GM12873 (cell line): Measurements from ENCODE around the gene RFX7.

Experiments
- CTCF ChIP-seq: IDR thresholded peaks from 2 replicates; pipeline ENCODE4 v1.5.1; 2012; ENCODE audit warnings: low read depth, mild to moderate bottlenecking, moderate library complexity, low read length, control low read depth; ENCODE audit not compliant: insufficient read depth; ENCODE audit errors: missing control alignments

Gene RFX7

GRCh38 chr15:56095406-56095805 lies 148.3 kb downstream of the RFX7 start:
- no peak for TF ChIP-seq CTCF

GRCh38 chr15:56094171-56094570 lies 149.5 kb downstream of the RFX7 start:
- no peak for TF ChIP-seq CTCF

GRCh38 chr15:56088389-56088788 lies 155.3 kb downstream of the RFX7 start:
- TF ChIP-seq CTCF: no peak

GRCh38 chr15:56086566-56086965 lies 157.1 kb downstream of the RFX7 start:
- no peak for TF ChIP-seq CTCF

- no peak for TF ChIP-seq CTCF
These were observed 161.4 kb downstream of the RFX7 start for GRCh38 chr15:56082263-56082761.

GRCh38 chr15:56077081-56077480 lies 166.6 kb downstream of the RFX7 start:
- TF ChIP-seq CTCF: no peak

GRCh38 chr15:56076640-56077039 lies 167.0 kb downstream of the RFX7 start:
- TF ChIP-seq CTCF: no peak
